Liver (tissue), 9 donors: ENCODE measurements around the gene BTK. TPM values are rescaled to one million over a fixed set of nuclear protein-coding genes. Genes with fewer than 3 reads are reported as not detected.

Source experiments
- DNase-seq: peaks from one replicate; pipeline ENCODE4 v3.0.0-alpha.2; 2017; ENCODE audit warnings: low spot score
- H3K27ac ChIP-seq, 2 donors: one replicate each; pipeline ENCODE4 v1.7.0; 2013; ENCODE audit warnings: inconsistent platforms in 2 of 2, low read length in 2 of 2, control low read depth in 1 of 2, low read depth in 1 of 2, mild to moderate bottlenecking in 1 of 2
- H3K27me3 ChIP-seq, 4 donors: one replicate each; pipeline versions ENCODE4 v1.6.1 to v1.7.0; 2013; ENCODE audit warnings: low read length in 3 of 4, inconsistent platforms in 1 of 4, mild to moderate bottlenecking in 1 of 4, moderate library complexity in 1 of 4; ENCODE audit not compliant: control insufficient read depth in 4 of 4, insufficient read depth in 4 of 4
- H3K36me3 ChIP-seq, 4 donors: one replicate each; pipeline versions ENCODE4 v1.6.1 to v1.7.0; 2013; ENCODE audit warnings: low read length in 3 of 4, mild to moderate bottlenecking in 3 of 4, low read depth in 1 of 4, moderate library complexity in 1 of 4; ENCODE audit not compliant: control insufficient read depth in 4 of 4, insufficient read depth in 3 of 4
- H3K4me1 ChIP-seq, 4 donors: one replicate each; pipeline versions ENCODE4 v1.6.1 to v1.7.0; 2013; ENCODE audit warnings: low read length in 3 of 4, mild to moderate bottlenecking in 3 of 4, moderate library complexity in 1 of 4; ENCODE audit not compliant: control insufficient read depth in 4 of 4, insufficient read depth in 4 of 4
- H3K4me3 ChIP-seq, 3 donors: one replicate each; pipeline versions ENCODE4 v1.6.1 to v1.7.0; 2013; ENCODE audit warnings: low read length in 3 of 3, control low read depth in 1 of 3, low read depth in 1 of 3, mild to moderate bottlenecking in 1 of 3
- H3K9ac ChIP-seq, 2 donors: one replicate each; pipeline ENCODE4 v1.7.0; 2013; ENCODE audit warnings: low read length in 2 of 2, mild to moderate bottlenecking in 2 of 2, moderate library complexity in 2 of 2, control low read depth in 1 of 2, low read depth in 1 of 2
- H3K9me3 ChIP-seq, 4 donors: one replicate each; pipeline versions ENCODE4 v1.6.1 to v1.7.0; 2013; ENCODE audit warnings: low read length in 3 of 4; ENCODE audit not compliant: control insufficient read depth in 4 of 4
- ATF3 ChIP-seq: IDR thresholded peaks from 2 replicates; pipeline ENCODE4 v1.6.1; 2016; ENCODE audit warnings: antibody characterized with exemption
- CTCF ChIP-seq: fragments of 150-350 bp; IDR thresholded peaks from 2 replicates; pipeline ENCODE4 v1.5.1; 2017; ENCODE audit warnings: improper control_type of control experiment, low read depth, low read length; ENCODE audit not compliant: missing input control
- EGR1 ChIP-seq, 2 donors: IDR thresholded peaks; 2 replicates each; pipeline ENCODE4 v1.6.1; 2016 to 2018; ENCODE audit warnings: antibody characterized with exemption in 2 of 2, low read depth in 2 of 2
- FOXA1 ChIP-seq: IDR thresholded peaks from 2 replicates; pipeline ENCODE4 v1.6.1; 2016; ENCODE audit warnings: antibody characterized with exemption
- FOXA2 ChIP-seq: IDR thresholded peaks from 2 replicates; pipeline ENCODE4 v1.6.1; 2016; ENCODE audit warnings: antibody characterized with exemption
- GABPA ChIP-seq, 2 donors: IDR thresholded peaks in 1 of 2; conservative IDR thresholded peaks in 1 of 2; 2 replicates each; pipeline ENCODE4 v1.6.1; 2016; ENCODE audit warnings: antibody characterized with exemption in 2 of 2, mild to moderate bottlenecking in 1 of 2, moderate library complexity in 1 of 2
- HNF4A ChIP-seq, 2 donors: conservative IDR thresholded peaks; 2 replicates each; pipeline ENCODE4 v1.6.1; 2016; ENCODE audit warnings: antibody characterized with exemption in 2 of 2, mild to moderate bottlenecking in 2 of 2
- HNF4G ChIP-seq: IDR thresholded peaks from 2 replicates; pipeline ENCODE4 v1.6.1; 2016; ENCODE audit warnings: antibody characterized with exemption
- JUND ChIP-seq, 2 donors: IDR thresholded peaks; 2 replicates each; pipeline ENCODE4 v1.6.1; 2016; ENCODE audit warnings: antibody characterized with exemption in 2 of 2
- MAX ChIP-seq: IDR thresholded peaks from 2 replicates; pipeline ENCODE4 v1.6.1; 2016; ENCODE audit warnings: antibody characterized with exemption
- NR2F2 ChIP-seq: IDR thresholded peaks from 2 replicates; pipeline ENCODE4 v1.6.1; 2016; ENCODE audit warnings: antibody characterized with exemption
- RAD21 ChIP-seq, 2 donors: IDR thresholded peaks; 2 replicates each; pipeline ENCODE4 v1.6.1; 2016; ENCODE audit warnings: antibody characterized with exemption in 2 of 2, mild to moderate bottlenecking in 2 of 2
- REST ChIP-seq: IDR thresholded peaks from 2 replicates; pipeline ENCODE4 v1.6.1; 2016; ENCODE audit warnings: antibody characterized with exemption, mild to moderate bottlenecking
- RXRA ChIP-seq, 2 donors: IDR thresholded peaks; 2 replicates each; pipeline ENCODE4 v1.6.1; 2017 to 2018; ENCODE audit warnings: antibody characterized with exemption in 2 of 2, mild to moderate bottlenecking in 1 of 2
- SP1 ChIP-seq: IDR thresholded peaks from 2 replicates; pipeline ENCODE4 v1.6.1; 2018; ENCODE audit warnings: antibody characterized with exemption, mild to moderate bottlenecking
- TAF1 ChIP-seq: conservative IDR thresholded peaks from 2 replicates; pipeline ENCODE4 v1.6.1; 2016; ENCODE audit warnings: antibody characterized with exemption, mild to moderate bottlenecking
- YY1 ChIP-seq: IDR thresholded peaks from 2 replicates; pipeline ENCODE4 v1.6.1; 2016; ENCODE audit warnings: antibody characterized with exemption, mild to moderate bottlenecking
- ZBTB33 ChIP-seq: IDR thresholded peaks from 2 replicates; pipeline ENCODE4 v1.6.1; 2016; ENCODE audit warnings: antibody characterized with exemption
- WGBS: extraction: QIAGEN DNeasy Blood & Tissue Kit; methylation state at CpG from one replicate; pipeline ENCODE4 v1.1.7; 2013; 5-methylcytosine and 5-hydroxymethylcytosine counted together
- polyA plus RNA-seq, 2 donors: library from polyadenylated mRNA; stranded (reverse) in 1 of 2; unstranded in 1 of 2; fragments of 200-250 nt in 1 of 2; fragments of >200 nt in 1 of 2; fragmentation: Nextera tagmentation in 1 of 2; extraction: Ambion mirVana in 1 of 2; gene quantifications; one replicate each; pipeline versions ENCODE4 v1.2.1 to v1.2.3, GENCODE V29; 2013 to 2015
- total RNA-seq, 2 donors: library from RNA; depleted of rRNA; stranded (reverse); fragments of >200 nt; gene quantifications; one replicate each; pipeline ENCODE4 v1.2.3, GENCODE V29; 2014
- donor health status: healthy.
- donor health status: healthy.
- donor health status: healthy.
- donor health status: healthy.
- donor health status: healthy.

The BTK gene
- total and polyA plus RNA-seq, 4 donors = 0.99 to 22.6 (median 2.3) TPM

- Histone ChIP-seq H3K9me3 (no peaks in the 10 kb centered on the region), H3K4me1 (peaks cover 1 to 20% (median 8%) of the 10 kb centered on the region in 4 donors), H3K36me3 (peaks cover 2 to 11% (median 7%) of the 10 kb centered on the region in 4 donors), H3K27ac (no peak overlapping the region), H3K4me3 (no peak overlapping the region), H3K27me3 (no peaks in the 10 kb centered on the region), H3K9ac (no peak overlapping the region)
- TF ChIP-seq EGR1 (IDR thresholded peaks at IDR 0.05; ENCODE audit: low read depth in 2 of 2) (no peak), FOXA2 (no peak), SP1 (no peak), HNF4G (no peak), REST (no peak), ATF3 (no peak), NR2F2 (no peak), HNF4A (conservative IDR thresholded peaks at IDR 0.05) (no peak), ZBTB33 (no peak), RXRA (IDR thresholded peaks at IDR 0.05) (no peak), JUND (IDR thresholded peaks at IDR 0.05) (no peak), FOXA1 (no peak), MAX (no peak), CTCF (no peak), RAD21 (IDR thresholded peaks at IDR 0.05) (no peak), TAF1 (no peak), GABPA (IDR thresholded peaks at IDR 0.05 in 1 of 2, conservative IDR thresholded peaks at IDR 0.05 in 1 of 2) (no peak), YY1 (no peak)
- no peak for DNase-seq
- 84% methylated on average over 10 of the region's 10 CpGs for WGBS
These were observed 26.0 kb upstream of the BTK start for GRCh38 chrX:101411984-101412383.
